Stromal cell of bone marrow (primary cell): ENCODE results near the gene ATP6V0D1.
A peak's percentile ranks its signal among the peaks of the same experiment; 100 is the strongest.

Experiments
- DNase-seq: peaks from one replicate; pipeline ENCODE4 v3.0.0-alpha.2; 2012; ENCODE audit warnings: low read depth

ATP6V0D1 gene

DNA sequence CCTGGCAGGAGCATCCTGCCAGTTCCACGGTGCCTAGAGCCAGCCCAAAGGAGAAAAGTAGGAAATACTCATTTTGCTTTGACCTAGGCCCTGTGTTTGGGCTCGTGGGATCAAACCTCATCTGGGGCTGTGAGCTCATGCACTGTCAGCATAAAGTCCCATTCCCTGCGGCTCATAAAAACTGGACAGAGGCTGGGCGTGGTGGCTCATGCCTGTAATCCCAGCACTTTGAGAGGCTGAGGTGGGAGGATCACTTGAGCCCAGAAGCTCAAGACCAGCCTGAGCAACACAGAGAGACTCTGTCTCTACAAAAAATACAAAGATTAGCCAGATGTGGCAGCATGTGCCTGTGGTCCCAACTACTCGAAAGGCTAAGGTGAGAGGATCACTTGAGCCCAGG is 17.9 kb downstream of the ATP6V0D1 start:
- DNase-seq: no peak

DNA sequence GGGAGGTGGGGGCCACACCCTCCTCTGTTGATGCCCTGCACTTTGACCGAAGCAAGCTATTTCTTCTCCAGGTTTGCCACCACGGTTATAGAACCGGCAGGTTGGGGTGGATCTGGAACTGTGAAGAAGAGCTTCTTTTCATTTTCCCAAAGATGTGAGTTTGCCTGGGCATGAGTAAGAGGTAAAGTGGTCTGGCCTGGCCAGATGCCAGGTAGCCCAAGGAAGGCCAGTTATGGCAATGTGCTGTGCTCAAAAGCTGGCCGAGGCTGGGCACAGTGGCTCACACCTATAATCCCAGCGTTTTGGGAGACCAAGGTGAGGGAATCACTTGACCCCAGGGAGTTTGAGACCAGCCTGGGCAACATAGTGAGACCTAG is 18.7 kb downstream of the ATP6V0D1 start:
- DNase-seq: no peak

DNA sequence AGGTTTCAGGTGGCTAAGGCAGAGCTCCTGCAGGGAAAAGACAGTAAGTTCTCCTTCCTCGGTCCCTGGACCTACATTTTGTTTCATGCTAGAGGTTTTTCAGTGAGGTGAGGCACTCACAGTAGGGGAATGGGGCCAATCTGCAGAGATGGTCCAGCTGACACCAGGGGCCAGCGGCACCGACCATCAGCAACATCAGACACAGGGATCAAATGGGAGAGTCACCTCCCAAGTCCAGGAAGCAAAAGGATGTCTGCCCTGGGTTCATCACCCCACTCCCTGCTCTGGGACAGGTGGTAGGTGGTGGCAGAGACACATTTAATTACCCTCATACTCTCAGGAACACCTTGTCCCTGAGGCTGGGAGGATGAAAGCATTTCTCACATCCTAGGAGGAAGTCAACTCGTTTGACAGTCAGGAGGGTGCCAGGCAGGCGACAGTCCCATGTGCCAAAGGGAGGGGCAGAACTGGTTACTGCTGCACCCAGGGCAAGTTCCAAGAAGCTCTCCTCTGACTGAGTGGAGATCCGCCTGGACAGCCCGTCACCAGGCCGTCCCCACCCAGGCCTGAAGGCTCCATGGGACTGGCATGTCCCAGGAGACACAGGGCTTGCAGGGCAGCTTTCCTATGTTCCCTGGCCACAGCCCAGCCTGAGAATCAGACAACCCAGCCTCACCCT is 19.2 kb downstream of the ATP6V0D1 start:
- DNase-seq: no peak

- DNase-seq: no peak
Measured at GRCh38 chr16:67460961-67461360, 20.0 kb downstream of the ATP6V0D1 start.

GRCh38 chr16:67460168-67460567 is 20.8 kb downstream of the ATP6V0D1 start:
- no peak for DNase-seq

DNA sequence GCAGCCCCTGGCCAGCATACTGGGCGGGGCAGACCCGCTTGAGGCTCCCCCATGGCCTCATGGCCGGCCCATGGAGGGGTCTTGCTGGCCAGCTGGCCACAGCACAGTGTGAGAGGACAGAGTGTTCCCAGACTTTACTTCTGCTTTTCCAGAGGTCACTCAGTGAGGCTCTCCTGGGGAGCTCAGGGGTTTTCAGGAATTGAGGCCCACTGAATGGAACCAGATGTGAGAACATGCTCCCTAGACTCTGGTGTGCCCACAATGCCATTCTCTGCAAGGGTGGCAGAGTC is 21.2 kb downstream of the ATP6V0D1 start:
- DNase-seq: no peak

GRCh38 chr16:67459066-67459860 is 21.7 kb downstream of the ATP6V0D1 start:
- no peak for DNase-seq

DNA sequence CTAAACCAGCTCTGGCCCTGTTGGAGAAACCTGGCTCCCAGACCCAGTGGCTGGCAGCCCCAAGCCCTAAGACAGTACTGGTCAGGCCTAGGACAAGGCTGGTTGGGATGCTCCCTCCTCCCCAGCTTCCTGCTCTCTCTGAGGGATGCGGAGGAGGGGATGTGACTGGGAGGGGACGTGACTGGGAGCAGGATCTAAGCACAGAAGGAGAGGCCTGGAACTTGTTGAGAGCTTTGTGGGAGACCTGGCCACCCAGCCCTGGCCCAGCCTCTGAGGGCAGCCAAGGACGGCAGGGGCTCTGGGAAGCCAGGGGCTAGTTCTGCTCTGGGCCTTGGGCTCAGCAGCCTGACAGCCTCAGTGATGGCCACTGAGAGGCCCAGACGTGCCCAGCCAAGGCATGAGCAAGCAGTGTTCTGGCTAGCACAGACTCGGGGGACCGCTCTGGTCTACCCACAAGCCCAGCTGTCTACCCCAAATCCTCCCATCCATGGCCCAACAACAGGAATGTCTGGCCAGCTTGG is 22.8 kb downstream of the ATP6V0D1 start:
- no peak for DNase-seq

DNA sequence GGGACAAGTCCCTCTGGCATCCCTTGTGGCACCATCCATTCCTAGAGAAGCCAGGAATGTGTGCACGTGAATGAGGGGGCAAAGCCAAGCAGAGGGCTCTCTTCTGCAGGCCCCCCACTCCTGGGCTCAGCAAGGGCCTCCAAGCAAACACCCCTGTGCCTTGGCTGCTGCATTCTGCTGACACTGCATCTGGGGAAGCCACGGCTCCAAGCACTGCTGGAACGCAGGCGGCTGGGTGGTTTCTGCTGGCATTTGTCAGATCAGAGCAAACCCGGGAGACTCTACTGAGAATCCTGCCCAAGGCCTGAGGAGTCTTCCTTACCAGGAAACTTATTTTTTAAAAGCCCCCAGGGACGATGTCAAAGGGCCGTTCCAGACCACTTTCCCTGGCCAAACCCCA is 23.3 kb downstream of the ATP6V0D1 start:
- DNase-seq: no peak

DNA sequence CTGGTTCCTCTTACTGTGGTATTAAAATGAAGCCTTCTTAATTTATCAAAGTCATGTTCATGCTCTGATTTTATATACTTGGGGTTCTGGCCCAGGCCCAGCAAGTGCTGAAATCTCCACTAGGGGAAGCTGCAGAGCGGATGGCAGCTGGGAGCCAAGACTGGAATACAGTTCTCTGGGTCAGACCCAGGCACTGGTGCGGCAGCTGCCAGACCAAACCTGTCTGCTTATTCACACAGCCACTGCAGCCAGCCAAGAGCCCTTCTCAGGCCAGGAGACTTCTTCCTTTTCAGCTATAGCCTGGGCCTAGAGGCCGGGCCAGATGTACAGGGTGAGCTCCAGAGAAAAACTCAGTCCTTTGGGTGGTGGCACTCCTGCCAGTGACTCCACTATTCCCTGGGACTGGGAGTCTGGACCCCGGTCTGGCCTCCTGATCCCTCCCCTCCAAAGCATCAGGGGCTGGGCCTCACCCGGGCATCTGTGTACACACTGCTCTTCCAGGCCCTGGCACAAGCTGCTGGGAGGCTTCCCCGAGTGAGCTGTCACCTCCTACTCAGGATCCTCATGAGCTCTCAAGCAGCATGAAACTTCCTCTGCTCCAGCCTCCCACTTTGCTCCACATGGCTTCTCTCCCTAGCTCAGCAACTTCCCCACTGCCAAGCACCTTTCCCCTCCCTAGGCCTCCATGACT is 24.4 kb downstream of the ATP6V0D1 start:
- DNase-seq: peak; percentile 59

DNA sequence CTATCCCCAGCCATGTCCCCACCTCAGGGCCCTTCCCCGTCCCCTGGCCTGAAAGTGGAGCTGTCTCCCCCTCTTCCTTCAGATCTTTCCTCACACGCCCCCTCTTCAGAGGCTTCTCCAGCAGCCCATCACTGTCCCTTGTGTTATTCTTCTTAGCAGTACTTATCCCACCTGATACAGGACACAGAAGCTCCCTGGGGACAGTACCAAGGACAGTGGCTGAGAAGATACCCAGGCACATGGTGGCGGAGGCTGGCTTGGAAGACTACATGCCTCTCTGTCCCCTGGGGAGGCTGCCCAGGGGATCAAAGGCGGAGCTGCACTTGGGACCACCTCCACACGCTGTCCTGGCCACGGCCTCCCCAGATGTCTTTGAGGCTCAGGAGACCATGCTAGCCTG is 26.1 kb downstream of the ATP6V0D1 start:
- DNase-seq: no peak

GRCh38 chr16:67454104-67454503 is 26.9 kb downstream of the ATP6V0D1 start:
- no peak for DNase-seq

DNA sequence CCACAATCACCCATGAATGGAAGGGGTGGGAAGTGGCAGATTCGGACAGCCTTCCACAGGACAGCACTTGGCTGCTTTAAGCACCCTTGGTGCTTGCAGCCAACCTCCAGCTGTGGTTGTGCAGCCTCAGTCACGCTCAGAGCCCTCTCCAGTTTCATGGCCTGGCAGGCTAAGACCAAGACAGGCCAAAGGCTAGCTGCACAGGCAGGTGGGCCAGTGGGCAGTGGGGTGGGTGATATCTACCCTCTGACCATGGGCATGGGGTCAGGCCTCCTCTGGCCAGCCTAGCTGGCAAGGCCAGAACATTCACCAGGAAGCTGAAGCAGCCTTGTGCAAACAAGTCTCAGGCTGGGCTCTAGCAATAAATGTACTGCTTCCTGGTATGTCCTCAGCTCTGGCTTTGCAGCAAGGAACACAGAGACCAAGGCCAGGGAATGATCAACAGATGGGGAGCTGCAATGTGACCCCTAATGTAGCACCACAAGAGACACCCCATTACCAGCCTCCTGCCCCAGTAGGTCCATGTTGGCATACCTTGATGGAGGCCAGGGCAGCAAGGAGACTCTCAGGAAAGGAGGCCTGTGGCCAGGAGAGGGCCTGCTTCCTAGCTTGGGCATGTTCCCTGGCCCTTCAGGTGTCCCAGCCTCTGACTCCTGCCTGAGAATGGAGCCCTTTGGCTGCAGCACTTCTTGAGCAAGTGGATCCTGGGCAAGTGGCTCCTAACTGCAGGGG is 29.1 kb downstream of the ATP6V0D1 start:
- no peak for DNase-seq

- no peak for DNase-seq
Measured at GRCh38 chr16:67451061-67451703, 29.8 kb downstream of the ATP6V0D1 start.

GRCh38 chr16:67449739-67450138 is 31.2 kb downstream of the ATP6V0D1 start:
- no peak for DNase-seq

GRCh38 chr16:67449336-67449735 is 31.6 kb downstream of the ATP6V0D1 start:
- DNase-seq: no peak

DNA sequence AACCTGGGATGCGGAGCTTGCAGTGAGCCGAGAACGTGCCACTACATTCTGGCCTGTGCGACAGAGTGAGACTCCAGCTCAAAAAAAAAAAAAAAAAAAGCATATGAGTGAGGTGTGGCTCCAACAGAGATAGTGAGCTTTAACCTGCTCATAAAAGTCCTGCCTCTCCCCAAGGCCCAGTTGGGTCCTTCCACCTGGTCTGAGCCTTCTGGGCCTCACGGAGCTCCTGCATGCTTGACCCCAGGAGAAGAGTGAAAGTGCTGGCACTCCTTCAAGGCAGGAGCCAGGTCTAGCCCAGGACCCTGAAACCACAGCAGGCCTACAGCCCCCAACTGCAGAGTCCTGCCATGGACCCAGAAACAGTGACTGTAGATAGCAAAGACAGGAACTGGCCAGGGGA is 32.4 kb downstream of the ATP6V0D1 start:
- DNase-seq: no peak

DNA sequence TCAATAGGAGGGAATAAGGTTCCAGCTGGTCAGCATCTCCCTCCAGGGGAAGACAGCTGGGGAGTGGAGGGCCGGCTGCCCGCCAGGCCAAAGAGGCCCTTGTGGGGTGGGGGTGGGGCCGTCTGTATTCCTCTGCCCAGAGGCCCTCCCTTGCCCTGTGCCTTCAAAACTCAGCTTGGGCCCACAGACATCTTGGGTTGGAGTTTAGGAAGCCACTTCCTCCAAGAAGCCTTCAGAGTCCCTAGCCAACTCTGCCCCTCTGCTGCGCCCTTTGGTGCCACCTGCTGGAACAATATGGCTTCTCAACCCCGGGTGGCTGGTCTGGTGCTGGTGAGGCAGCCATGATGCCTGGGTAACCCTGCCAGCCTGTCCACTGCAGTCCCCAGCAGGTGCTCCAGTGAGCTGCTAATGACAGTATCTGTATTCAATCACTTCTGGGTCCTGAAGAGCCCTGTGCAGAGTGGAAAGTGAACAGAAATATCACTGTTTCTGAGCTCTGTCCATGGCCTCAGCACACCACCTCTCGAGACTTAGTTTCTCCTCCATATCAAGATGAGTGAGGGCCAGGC is 33.4 kb downstream of the ATP6V0D1 start:
- DNase-seq: no peak

GRCh38 chr16:67446968-67447507 is 33.9 kb downstream of the ATP6V0D1 start:
- no peak for DNase-seq

- DNase-seq: no peak
Measured at GRCh38 chr16:67445913-67446907, 34.7 kb downstream of the ATP6V0D1 start.
